ENCODE measurements around the gene MUC5B. TPM values are rescaled to one million over a fixed set of nuclear protein-coding genes. Genes with fewer than 3 reads are reported as not detected.

MUC5B gene
- total and polyA plus RNA-seq, 4 donors = 0.17 to 0.95 (median 0.50) TPM; not detected in 1

- Histone ChIP-seq H3K36me3 (ENCODE audit: control insufficient read depth in 4 of 4, insufficient read depth in 3 of 4, low read depth in 1 of 4, low read length in 3 of 4) (no peaks in the 10 kb centered on the region), H3K27ac (ENCODE audit: low read depth in 1 of 2, low read length in 2 of 2) (no peak overlapping the region)
- WGBS = 91% methylated on average over 23 of the region's 23 CpGs
Measured at GRCh38 chr11:1239596-1240205, 16.8 kb downstream of the MUC5B start.

GRCh38 chr11:1240771-1241170 is 17.9 kb downstream of the MUC5B start:
- 93% methylated on average over 25 of the region's 25 CpGs for WGBS
- Histone ChIP-seq H3K9me3 (ENCODE audit: control insufficient read depth in 4 of 4, low read length in 3 of 4) (no peaks in the 10 kb centered on the region), H3K4me3 (ENCODE audit: low read depth in 1 of 3, low read length in 3 of 3) (no peak overlapping the region), H3K9ac (ENCODE audit: low read depth in 1 of 2, low read length in 2 of 2) (no peak overlapping the region), H3K36me3 (ENCODE audit: control insufficient read depth in 4 of 4, insufficient read depth in 3 of 4, low read depth in 1 of 4, low read length in 3 of 4) (no peaks in the 10 kb centered on the region), H3K27ac (ENCODE audit: low read depth in 1 of 2, low read length in 2 of 2) (no peak overlapping the region), H3K27me3 (ENCODE audit: control insufficient read depth in 4 of 4, insufficient read depth in 4 of 4, low read length in 3 of 4) (no peaks in the 10 kb centered on the region), H3K4me1 (ENCODE audit: control insufficient read depth in 4 of 4, insufficient read depth in 4 of 4, low read length in 3 of 4) (no peaks in the 10 kb centered on the region)
- DNase-seq (ENCODE audit: low spot score) = no peak
- TF ChIP-seq SP1 (IDR thresholded peaks at IDR 0.05) (no peak), CTCF (IDR thresholded peaks at IDR 0.05; ENCODE audit: low read depth, low read length, missing input control) (no peak), EGR1 (IDR thresholded peaks at IDR 0.05; ENCODE audit: low read depth in 2 of 2) (no peak), RXRA (IDR thresholded peaks at IDR 0.05) (no peak), HNF4G (IDR thresholded peaks at IDR 0.05) (no peak), FOXA1 (IDR thresholded peaks at IDR 0.05) (no peak)

More at GRCh38 chr11:1239596-1240205, 16.8 kb downstream of the MUC5B start:
- Histone ChIP-seq H3K9me3 (ENCODE audit: control insufficient read depth in 4 of 4, low read length in 3 of 4) (no peaks in the 10 kb centered on the region), H3K9ac (ENCODE audit: low read depth in 1 of 2, low read length in 2 of 2) (no peak overlapping the region), H3K27me3 (ENCODE audit: control insufficient read depth in 4 of 4, insufficient read depth in 4 of 4, low read length in 3 of 4) (no peaks in the 10 kb centered on the region), H3K4me1 (ENCODE audit: control insufficient read depth in 4 of 4, insufficient read depth in 4 of 4, low read length in 3 of 4) (no peaks in the 10 kb centered on the region), H3K4me3 (ENCODE audit: low read depth in 1 of 3, low read length in 3 of 3) (no peak overlapping the region)
- DNase-seq (ENCODE audit: low spot score) = no peak
- TF ChIP-seq YY1 (IDR thresholded peaks at IDR 0.05) = no peak
- TF ChIP-seq TAF1 (conservative IDR thresholded peaks at IDR 0.05) = no peak
- TF ChIP-seq FOXA1 (IDR thresholded peaks at IDR 0.05) = no peak
- TF ChIP-seq HNF4G (IDR thresholded peaks at IDR 0.05) = no peak
- TF ChIP-seq MAX (IDR thresholded peaks at IDR 0.05) = no peak
- TF ChIP-seq RAD21 (IDR thresholded peaks at IDR 0.05) = no peak
- TF ChIP-seq ATF3 (IDR thresholded peaks at IDR 0.05) = no peak
- no peak for TF ChIP-seq JUND (IDR thresholded peaks at IDR 0.05)
- no peak for TF ChIP-seq EGR1 (IDR thresholded peaks at IDR 0.05; ENCODE audit: low read depth in 2 of 2)
- TF ChIP-seq GABPA (IDR thresholded peaks at IDR 0.05 in 1 of 2, conservative IDR thresholded peaks at IDR 0.05 in 1 of 2) = no peak
- no peak for TF ChIP-seq RXRA (IDR thresholded peaks at IDR 0.05)
- TF ChIP-seq HNF4A (conservative IDR thresholded peaks at IDR 0.05) = no peak
- TF ChIP-seq CTCF (IDR thresholded peaks at IDR 0.05; ENCODE audit: low read depth, low read length, missing input control) = no peak
- TF ChIP-seq NR2F2 (IDR thresholded peaks at IDR 0.05) = no peak
- TF ChIP-seq ZBTB33 (IDR thresholded peaks at IDR 0.05) = no peak

All from liver (tissue), 9 donors.